ENCODE measurements around the gene GRID2.
"Not testable (repeated sequence)": the region's sequence is repeated elsewhere in the genome, so short reads cannot be mapped to it uniquely, and the experiment has no call there.

Gene GRID2

DNA sequence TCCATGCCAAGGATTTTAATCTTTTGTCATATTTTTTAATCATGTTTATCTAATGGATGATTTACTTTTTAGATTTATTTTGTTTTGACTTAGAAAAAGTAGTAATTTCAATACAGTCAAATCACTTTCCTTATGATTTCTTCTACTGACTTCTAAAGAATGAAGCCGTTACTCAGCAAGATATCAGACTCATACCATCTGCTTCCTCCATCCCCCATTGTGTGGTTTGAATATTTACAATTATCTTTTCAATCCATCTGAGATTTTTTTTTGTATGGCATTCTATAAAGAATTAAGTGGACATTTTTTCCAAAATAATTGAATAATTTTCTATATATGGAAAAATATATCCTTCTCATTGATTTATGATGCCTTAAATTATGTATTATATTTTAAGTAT is 959.4 kb downstream of the GRID2 start:
- TF ChIP-seq TAF1 (IDR thresholded peaks at IDR 0.05; ENCODE audit: borderline replicate concordance, low read depth, low read length): no peak
- no peak for TF ChIP-seq POLR2A (IDR thresholded peaks at IDR 0.05; ENCODE audit: low read depth, low read length)
- TF ChIP-seq POLR2AphosphoS5 (IDR thresholded peaks at IDR 0.05; ENCODE audit: low read depth, low read length): no peak
- no peak for DNase-seq (ENCODE audit: insufficient read length)
- FAIRE-seq: no peak

DNA sequence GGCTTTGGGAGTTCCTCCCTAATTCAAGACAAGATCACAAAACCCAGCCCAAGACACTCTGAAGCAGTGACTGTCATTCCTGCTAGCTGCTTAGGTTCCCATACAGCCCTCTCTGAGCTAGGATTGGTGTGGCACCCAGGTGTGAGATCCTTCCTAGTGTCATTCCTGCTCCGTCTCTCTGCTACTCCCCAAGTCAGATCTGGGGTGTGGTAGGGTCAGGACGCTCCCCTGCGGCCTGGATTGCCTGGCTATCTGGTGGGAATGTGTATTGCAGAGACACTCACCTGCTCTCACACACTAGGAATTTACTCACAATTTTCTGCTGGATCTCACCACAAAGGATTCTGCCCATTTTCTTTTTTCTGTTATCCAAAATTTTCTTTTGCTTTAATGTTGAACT is 964.0 kb downstream of the GRID2 start:
- TF ChIP-seq POLR2A (IDR thresholded peaks at IDR 0.05; ENCODE audit: low read depth, low read length): no peak
- TF ChIP-seq TAF1 (IDR thresholded peaks at IDR 0.05; ENCODE audit: borderline replicate concordance, low read depth, low read length): no peak
- TF ChIP-seq POLR2AphosphoS5 (IDR thresholded peaks at IDR 0.05; ENCODE audit: low read depth, low read length): no peak
- DNase-seq (ENCODE audit: insufficient read length) (no peak), FAIRE-seq (no peak)

DNA sequence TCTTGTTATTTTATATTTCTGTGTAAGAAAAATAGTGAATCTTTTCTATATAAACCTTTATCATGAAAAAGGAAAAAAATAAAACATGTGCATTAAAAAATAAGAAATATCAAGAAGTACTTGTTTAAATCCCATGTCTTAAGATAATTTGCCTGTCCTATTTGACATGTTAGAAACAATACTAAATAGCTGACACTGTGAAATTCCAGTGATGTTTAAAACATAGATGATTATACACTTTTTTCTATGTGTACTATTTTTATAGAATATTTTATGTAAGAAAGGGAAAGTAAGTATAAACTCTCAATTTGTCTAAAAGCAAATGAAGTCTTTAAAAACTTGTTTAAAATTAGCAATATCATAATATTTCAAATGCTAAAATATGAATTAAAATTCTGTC is 981.6 kb downstream of the GRID2 start:
- DNase-seq (ENCODE audit: insufficient read length) (no peak), FAIRE-seq (no peak)
- TF ChIP-seq POLR2A (IDR thresholded peaks at IDR 0.05; ENCODE audit: low read depth, low read length) (no peak), TAF1 (IDR thresholded peaks at IDR 0.05; ENCODE audit: borderline replicate concordance, low read depth, low read length) (no peak), POLR2AphosphoS5 (IDR thresholded peaks at IDR 0.05; ENCODE audit: low read depth, low read length) (no peak)

DNA sequence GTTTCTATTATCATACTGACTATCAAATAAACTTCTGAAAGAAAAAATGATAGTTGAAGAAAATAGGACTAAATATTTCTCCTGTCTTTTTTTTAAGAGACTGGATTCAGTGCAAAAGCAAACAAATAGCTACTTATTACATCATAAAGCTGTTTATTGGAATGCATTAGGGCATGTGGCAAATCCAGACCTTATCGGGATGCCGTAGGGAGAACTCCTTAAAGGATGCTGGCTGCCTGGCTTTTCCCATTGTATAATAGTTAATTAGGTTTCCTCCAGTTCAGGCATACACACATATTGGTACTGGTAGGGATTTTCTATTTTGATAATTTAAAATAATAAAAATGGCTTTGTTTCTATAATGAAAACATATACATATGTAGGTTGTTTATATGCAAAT is 985.5 kb downstream of the GRID2 start:
- FAIRE-seq (no peak), DNase-seq (ENCODE audit: insufficient read length) (no peak)
- TF ChIP-seq TAF1 (IDR thresholded peaks at IDR 0.05; ENCODE audit: borderline replicate concordance, low read depth, low read length) (no peak), POLR2A (IDR thresholded peaks at IDR 0.05; ENCODE audit: low read depth, low read length) (no peak), POLR2AphosphoS5 (IDR thresholded peaks at IDR 0.05; ENCODE audit: low read depth, low read length) (no peak)

DNA sequence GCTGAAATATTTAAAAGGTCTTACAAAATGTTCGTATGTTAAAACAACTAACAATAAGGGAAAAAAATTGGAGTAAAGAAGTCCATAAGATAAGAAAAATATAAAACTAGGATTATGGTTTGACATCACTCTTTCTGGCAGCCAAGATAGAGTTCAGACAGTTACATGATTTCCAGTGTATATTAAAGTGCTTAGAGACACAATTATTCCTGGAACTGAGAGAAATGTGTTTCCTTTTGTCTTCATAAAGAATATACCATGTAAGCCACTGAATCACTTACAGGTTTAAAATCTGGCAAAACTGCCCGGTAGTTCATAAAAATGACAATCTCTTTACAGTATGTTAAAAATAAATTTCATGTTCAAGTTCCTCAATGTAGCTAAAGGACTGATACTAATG is 986.1 kb downstream of the GRID2 start:
- FAIRE-seq (no peak), DNase-seq (ENCODE audit: insufficient read length) (no peak)
- no peak for TF ChIP-seq POLR2AphosphoS5 (IDR thresholded peaks at IDR 0.05; ENCODE audit: low read depth, low read length)
- no peak for TF ChIP-seq TAF1 (IDR thresholded peaks at IDR 0.05; ENCODE audit: borderline replicate concordance, low read depth, low read length)
- no peak for TF ChIP-seq POLR2A (IDR thresholded peaks at IDR 0.05; ENCODE audit: low read depth, low read length)

DNA sequence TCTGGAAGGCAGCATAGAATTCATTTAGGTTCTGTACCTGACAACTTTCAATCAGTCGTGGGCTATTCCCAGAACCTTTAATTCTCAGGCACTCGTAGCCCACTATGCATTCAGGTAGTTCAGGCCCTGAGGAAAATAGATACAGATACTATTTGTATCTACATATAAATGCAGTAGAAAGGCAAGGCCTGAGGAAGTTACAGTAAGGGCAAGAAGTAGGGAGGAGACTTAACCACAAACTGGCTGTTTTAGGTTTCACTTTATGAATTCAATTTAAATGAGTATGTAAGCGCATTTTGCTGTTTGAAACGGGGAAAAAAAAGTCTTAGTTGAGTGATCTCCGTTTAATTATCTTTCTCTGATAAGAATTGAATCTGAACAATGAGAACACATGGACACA is 995.4 kb downstream of the GRID2 start:
- DNase-seq (ENCODE audit: insufficient read length) (no peak), FAIRE-seq (no peak)
- TF ChIP-seq POLR2AphosphoS5 (IDR thresholded peaks at IDR 0.05; ENCODE audit: low read depth, low read length) (no peak), TAF1 (IDR thresholded peaks at IDR 0.05; ENCODE audit: borderline replicate concordance, low read depth, low read length) (no peak), POLR2A (IDR thresholded peaks at IDR 0.05; ENCODE audit: low read depth, low read length) (no peak)

DNA sequence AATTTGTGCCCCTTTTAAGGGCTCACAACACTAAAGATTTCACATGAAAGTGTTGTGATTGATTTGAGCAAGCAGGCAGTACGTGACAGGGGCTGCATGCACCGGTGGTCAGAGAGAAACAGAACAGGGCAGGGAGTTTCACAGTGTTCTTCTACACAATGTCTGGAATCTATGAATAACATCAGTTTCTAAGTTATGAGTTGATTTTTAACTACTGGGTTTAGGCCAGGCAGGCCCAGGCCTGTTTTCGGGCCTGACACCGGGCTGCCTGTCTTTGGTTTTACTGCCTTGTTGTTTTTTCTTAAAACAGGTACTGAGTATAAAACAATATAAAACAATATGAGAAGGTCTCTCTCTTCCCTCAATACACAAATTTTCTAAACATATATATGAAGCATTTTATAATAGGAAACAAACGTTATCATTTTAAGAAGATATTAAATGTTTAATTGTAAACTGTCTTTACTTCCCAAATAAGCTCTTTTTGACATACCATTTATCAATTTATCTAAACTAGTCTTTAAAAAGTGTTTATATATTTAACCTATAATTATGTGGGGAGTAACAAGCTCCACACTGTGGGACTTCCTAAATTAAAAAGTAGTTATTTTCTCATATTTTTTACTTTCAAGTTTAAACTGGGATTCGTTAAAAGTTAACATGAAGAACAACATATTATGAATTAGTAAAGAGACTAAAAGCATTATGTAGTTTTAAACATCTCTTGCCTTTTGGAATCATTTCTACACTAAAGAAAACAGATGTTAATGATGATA is 997.2 kb downstream of the GRID2 start:
- DNase-seq (ENCODE audit: insufficient read length): not testable (repeated sequence)
- peak; percentile 79 for FAIRE-seq

DNA sequence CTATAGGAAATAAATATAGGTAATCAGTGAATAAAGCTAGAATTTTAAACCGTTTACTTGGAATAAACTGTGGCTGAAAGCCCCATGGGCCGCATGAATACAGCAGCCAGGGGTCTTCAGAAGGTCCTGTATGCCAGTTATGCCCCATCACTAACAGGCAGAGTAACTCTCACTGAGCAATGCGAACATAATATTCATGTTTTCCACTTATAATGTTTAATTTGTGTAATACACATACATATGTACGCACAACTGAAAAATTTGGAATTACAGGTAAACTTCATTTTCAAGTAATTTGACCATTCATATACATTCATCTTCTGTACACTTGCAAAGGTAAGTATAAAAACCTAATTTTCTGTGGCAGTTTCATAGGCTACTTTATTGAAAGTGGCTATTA is 998.5 kb downstream of the GRID2 start:
- DNase-seq (ENCODE audit: insufficient read length) (no peak), FAIRE-seq (no peak)
- no peak for TF ChIP-seq POLR2A (IDR thresholded peaks at IDR 0.05; ENCODE audit: low read depth, low read length)
- no peak for TF ChIP-seq POLR2AphosphoS5 (IDR thresholded peaks at IDR 0.05; ENCODE audit: low read depth, low read length)
- TF ChIP-seq TAF1 (IDR thresholded peaks at IDR 0.05; ENCODE audit: borderline replicate concordance, low read depth, low read length): no peak

DNA sequence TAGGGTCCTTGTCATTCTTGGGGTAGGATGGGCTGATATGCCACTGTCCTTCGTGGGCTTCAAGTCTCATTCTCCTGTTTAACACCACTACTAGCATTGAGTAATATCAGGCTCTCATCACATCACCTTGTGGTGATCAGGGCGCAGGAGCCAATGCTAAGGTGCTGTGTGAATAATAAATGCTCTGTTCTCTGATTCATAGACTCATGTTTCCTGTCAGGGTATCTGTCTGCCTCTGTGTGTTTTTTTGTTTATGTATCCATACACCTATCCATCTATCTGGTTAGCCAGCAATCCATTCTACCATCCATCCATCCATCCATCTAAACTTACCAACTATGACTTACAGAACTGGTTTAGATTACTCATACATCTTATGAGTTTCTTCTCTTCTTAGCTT is 999.7 kb downstream of the GRID2 start:
- no peak for TF ChIP-seq POLR2A (IDR thresholded peaks at IDR 0.05; ENCODE audit: low read depth, low read length)
- TF ChIP-seq POLR2AphosphoS5 (IDR thresholded peaks at IDR 0.05; ENCODE audit: low read depth, low read length): no peak
- no peak for TF ChIP-seq TAF1 (IDR thresholded peaks at IDR 0.05; ENCODE audit: borderline replicate concordance, low read depth, low read length)
- FAIRE-seq (no peak), DNase-seq (ENCODE audit: insufficient read length) (no peak)

DNA sequence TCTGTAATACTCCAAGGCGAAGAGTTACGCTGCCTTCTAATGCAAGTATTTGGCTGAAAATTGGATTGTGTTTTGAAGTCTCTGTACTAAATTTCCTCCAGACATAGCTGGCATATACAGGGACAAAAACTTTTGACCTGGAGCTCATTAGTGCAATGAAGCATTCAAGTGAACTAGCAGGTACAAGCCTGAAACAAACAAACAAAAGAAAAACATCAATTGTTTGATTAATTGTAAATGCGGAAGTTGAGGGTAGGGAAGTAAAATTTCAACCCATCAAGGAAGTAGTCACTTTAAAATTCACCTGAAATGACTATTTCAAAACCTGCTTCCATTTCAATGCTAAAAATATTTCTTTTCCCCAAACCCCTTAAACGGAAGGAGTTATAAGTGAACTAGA is 1008.5 kb downstream of the GRID2 start:
- DNase-seq (ENCODE audit: insufficient read length) (no peak), FAIRE-seq (no peak)
- TF ChIP-seq TAF1 (IDR thresholded peaks at IDR 0.05; ENCODE audit: borderline replicate concordance, low read depth, low read length) (no peak), POLR2A (IDR thresholded peaks at IDR 0.05; ENCODE audit: low read depth, low read length) (no peak), POLR2AphosphoS5 (IDR thresholded peaks at IDR 0.05; ENCODE audit: low read depth, low read length) (no peak)

DNA sequence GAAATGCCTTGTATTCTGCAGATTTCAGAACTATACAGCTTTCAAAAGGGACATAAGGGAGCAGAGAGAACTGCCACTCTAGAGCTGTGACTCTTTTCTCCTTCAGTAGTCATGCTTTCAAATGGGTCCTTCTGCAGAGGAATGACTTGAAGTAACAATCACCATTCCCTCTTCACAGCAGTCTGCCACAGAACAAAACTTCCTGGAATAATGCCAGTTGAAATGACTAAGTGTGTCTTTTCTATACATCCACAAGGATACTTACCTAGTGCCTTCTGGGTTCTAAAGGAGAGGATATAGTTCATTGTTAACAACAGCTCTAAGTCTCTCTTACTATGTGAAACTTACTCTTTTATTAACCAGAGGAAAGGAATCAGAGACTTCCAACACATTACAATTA is 1009.4 kb downstream of the GRID2 start:
- no peak for TF ChIP-seq POLR2A (IDR thresholded peaks at IDR 0.05; ENCODE audit: low read depth, low read length)
- DNase-seq (ENCODE audit: insufficient read length): no peak
- FAIRE-seq: no peak

DNA sequence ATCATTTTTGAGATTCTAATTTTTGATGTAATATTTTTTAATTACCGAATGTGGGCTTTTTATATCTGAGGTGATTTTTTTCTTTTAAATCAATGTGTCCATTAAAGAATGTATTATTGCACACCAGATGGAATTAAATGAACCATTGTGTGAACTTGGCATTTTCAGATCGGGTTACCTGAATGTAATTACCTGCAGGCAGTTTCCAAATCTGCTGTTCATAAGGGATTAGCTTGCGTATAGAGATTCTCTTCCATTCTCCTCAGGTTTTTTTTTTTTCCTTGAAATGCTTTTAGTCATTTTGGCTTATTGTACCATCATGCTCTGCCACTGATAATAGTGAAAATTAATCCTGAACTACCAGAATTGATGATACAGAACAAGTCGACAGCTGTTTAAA is 1013.3 kb downstream of the GRID2 start:
- no peak for FAIRE-seq
- TF ChIP-seq POLR2A (IDR thresholded peaks at IDR 0.05; ENCODE audit: low read depth, low read length) (no peak), TAF1 (IDR thresholded peaks at IDR 0.05; ENCODE audit: borderline replicate concordance, low read depth, low read length) (no peak), POLR2AphosphoS5 (IDR thresholded peaks at IDR 0.05; ENCODE audit: low read depth, low read length) (no peak)

DNA sequence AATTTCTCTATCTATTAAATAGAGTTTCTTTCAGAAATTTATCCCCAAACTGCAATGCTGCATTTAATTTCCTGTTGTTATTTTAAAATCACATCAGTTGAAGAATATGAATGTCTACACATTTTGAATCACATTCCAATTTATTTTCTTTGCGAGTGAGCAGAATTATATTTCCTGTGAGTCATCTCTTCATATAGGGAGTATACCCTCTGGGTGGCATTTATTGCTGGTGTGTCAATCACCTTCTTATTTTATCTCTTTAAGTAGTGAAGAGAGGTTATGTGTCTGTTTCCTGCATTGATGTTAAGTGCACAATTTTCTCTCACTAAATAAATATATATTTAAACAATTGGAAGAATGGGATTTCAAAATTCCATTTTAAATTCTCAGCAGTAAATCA is 1013.8 kb downstream of the GRID2 start:
- no peak for TF ChIP-seq TAF1 (IDR thresholded peaks at IDR 0.05; ENCODE audit: borderline replicate concordance, low read depth, low read length)
- no peak for TF ChIP-seq POLR2AphosphoS5 (IDR thresholded peaks at IDR 0.05; ENCODE audit: low read depth, low read length)
- no peak for TF ChIP-seq POLR2A (IDR thresholded peaks at IDR 0.05; ENCODE audit: low read depth, low read length)
- no peak for FAIRE-seq
- no peak for DNase-seq (ENCODE audit: insufficient read length)

More for the DNA sequence above, 1013.3 kb downstream of the GRID2 start:
- DNase-seq (ENCODE audit: insufficient read length): no peak
